Suprapubic skin (tissue), 4 donors: ENCODE results near the gene DBNDD1. TPM values are rescaled to one million over a fixed set of nuclear protein-coding genes. Genes with fewer than 3 reads are reported as not detected.
A peak's percentile ranks its signal among the peaks of the same experiment; 100 is the strongest.

Experiments
- DNase-seq, 2 donors: peaks; one replicate each; pipeline ENCODE4 v3.0.0-alpha.2; 2019; ENCODE audit warnings: low spot score in 2 of 2
- H3K27ac ChIP-seq: fragments of 200-600 bp; sonication (generic); one replicate; pipeline ENCODE4 v1.5.1; 2019
- H3K27me3 ChIP-seq: fragments of 200-600 bp; sonication (generic); one replicate; pipeline ENCODE4 v1.5.1; 2019
- H3K36me3 ChIP-seq: fragments of 200-600 bp; sonication (generic); one replicate; pipeline ENCODE4 v1.5.1; 2019
- H3K4me1 ChIP-seq: fragments of 200-600 bp; sonication (generic); one replicate; pipeline ENCODE4 v1.5.1; 2019
- H3K4me3 ChIP-seq: fragments of 200-600 bp; sonication (generic); one replicate; pipeline ENCODE4 v1.5.1; 2019; ENCODE audit warnings: mild to moderate bottlenecking
- H3K9me3 ChIP-seq: fragments of 200-600 bp; sonication (generic); one replicate; pipeline ENCODE4 v1.5.1; 2019
- EP300 ChIP-seq: sonication (generic); formaldehyde crosslinking; IDR thresholded peaks from one replicate; pipeline ENCODE4 v1.6.1; 2017; ENCODE audit warnings: antibody characterized with exemption
- POLR2A ChIP-seq, 2 donors: fragments of 450-650 bp; IDR thresholded peaks; one replicate each; pipeline ENCODE4 v1.6.1; 2017; ENCODE audit warnings: antibody characterized with exemption in 2 of 2, mild to moderate bottlenecking in 2 of 2, moderate library complexity in 2 of 2
- POLR2AphosphoS5 ChIP-seq, 3 donors: sonication (generic); formaldehyde crosslinking; IDR thresholded peaks; one replicate each; pipeline ENCODE4 v1.6.1; 2017; ENCODE audit warnings: antibody characterized with exemption in 3 of 3
- WGBS: methylation state at CpG from one replicate; pipeline ENCODE4 v1.1.5; 2018; 5-methylcytosine and 5-hydroxymethylcytosine counted together
- total RNA-seq, 4 donors: library from RNA; depleted of rRNA; stranded (reverse); fragments of >200 nt; gene quantifications; one replicate each; pipeline ENCODE4 v1.1.0, GENCODE V29; 2016
- TF ChIP-seq, protein P1 (sequence below), 2 donors: fragments of 200-600 bp in 1 of 2; fragments of 450-650 bp in 1 of 2; sonication (generic) in 1 of 2; IDR thresholded peaks; one replicate each; pipeline ENCODE4 v1.5.1; 2016 to 2019; ENCODE audit warnings: antibody characterized with exemption in 2 of 2, mild to moderate bottlenecking in 1 of 2, moderate library complexity in 1 of 2

DBNDD1 gene
- total RNA-seq, 4 donors from 2014 or later = 1.2 to 7.5 (median 4.5) TPM

DNA sequence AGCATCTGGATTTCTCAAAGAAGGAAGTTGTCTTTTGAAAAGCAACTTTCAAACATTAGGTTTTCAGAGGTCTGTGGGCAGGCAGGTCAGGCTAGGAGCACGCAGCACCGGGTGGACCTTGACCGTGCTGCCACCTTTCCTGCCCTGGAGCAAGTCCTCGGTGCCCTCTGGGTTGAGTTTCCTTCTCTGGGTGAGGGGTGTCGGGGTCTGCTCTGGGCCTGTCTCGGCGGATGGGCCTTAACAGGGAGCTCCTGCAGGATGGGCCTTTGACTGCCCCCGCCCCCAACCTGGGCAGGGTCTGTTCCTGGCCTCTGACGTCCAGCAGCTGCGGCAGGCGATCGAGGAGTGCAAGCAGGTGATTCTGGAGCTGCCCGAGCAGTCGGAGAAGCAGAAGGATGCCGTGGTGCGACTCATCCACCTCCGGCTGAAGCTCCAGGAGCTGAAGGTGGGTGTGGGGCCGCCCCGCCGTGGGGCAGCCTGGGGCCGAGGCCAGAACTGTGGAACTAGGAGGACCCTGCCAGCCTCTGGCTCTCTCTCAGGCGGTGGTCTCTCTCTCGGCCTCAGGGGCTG, 62.0 kb downstream of the DBNDD1 start:
- Histone ChIP-seq H3K27me3 (no peaks in the 10 kb centered on the region), H3K36me3 (peaks cover 57% of the 10 kb centered on the region), H3K9me3 (no peaks in the 10 kb centered on the region), H3K27ac (no peak overlapping the region), H3K4me3 (peak overlapping the region; percentile 22), H3K4me1 (no peaks in the 10 kb centered on the region)
- DNase-seq = no peak
- WGBS = 79% methylated on average over 3 of the region's 23 CpGs
- TF ChIP-seq EP300 = no peak
- TF ChIP-seq POLR2AphosphoS5 (IDR thresholded peaks at IDR 0.05) = no peak
- TF ChIP-seq POLR2A (IDR thresholded peaks at IDR 0.05) = no peak
- TF ChIP-seq, protein P1, sequence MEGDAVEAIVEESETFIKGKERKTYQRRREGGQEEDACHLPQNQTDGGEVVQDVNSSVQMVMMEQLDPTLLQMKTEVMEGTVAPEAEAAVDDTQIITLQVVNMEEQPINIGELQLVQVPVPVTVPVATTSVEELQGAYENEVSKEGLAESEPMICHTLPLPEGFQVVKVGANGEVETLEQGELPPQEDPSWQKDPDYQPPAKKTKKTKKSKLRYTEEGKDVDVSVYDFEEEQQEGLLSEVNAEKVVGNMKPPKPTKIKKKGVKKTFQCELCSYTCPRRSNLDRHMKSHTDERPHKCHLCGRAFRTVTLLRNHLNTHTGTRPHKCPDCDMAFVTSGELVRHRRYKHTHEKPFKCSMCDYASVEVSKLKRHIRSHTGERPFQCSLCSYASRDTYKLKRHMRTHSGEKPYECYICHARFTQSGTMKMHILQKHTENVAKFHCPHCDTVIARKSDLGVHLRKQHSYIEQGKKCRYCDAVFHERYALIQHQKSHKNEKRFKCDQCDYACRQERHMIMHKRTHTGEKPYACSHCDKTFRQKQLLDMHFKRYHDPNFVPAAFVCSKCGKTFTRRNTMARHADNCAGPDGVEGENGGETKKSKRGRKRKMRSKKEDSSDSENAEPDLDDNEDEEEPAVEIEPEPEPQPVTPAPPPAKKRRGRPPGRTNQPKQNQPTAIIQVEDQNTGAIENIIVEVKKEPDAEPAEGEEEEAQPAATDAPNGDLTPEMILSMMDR (IDR thresholded peaks at IDR 0.05) = no peak

DNA sequence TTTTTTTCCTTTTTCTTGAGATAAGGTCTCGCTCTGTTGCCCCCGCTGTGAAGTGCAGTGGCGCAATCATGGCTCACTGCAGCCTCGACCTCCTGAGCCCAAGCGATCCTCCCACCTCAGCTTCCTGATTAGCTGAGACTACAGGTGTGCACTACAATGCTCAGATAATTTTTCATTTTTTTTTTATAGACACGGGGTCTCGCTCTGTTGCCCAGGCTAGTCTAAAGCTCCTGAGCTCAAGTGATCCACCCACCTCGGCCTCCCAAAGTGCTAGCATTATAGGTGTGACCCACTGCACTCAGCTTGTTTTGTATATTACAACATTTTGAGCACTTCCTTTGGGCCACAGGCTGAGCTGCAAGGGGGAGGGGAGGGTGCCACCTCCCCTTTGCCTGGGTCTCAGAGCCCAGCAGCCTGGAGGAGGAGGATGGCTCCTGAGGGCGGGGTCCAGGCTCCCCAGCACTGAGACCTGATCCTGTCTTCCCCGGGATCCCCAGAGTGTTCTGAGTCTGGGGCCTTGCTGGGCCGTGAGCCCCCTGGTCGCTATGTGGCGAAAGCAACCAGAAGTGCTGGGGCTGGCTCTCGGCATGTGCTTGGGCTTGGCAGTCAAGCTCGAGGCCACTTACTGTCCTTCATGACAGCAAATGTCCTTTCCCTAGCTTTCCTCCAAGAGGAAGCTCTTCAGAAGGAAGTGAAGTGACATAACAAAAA, 62.6 kb downstream of the DBNDD1 start:
- Histone ChIP-seq H3K27me3 (no peaks in the 10 kb centered on the region), H3K27ac (no peak overlapping the region), H3K9me3 (no peaks in the 10 kb centered on the region), H3K36me3 (peaks cover 52% of the 10 kb centered on the region), H3K4me3 (peak overlapping the region; percentile 22), H3K4me1 (no peaks in the 10 kb centered on the region)
- 90% methylated on average over 13 of the region's 15 CpGs for WGBS
- no peak for DNase-seq
- TF ChIP-seq, protein P1 (IDR thresholded peaks at IDR 0.05) = no peak
- TF ChIP-seq POLR2A (IDR thresholded peaks at IDR 0.05) (no peak), EP300 (no peak), POLR2AphosphoS5 (IDR thresholded peaks at IDR 0.05) (no peak)

DNA sequence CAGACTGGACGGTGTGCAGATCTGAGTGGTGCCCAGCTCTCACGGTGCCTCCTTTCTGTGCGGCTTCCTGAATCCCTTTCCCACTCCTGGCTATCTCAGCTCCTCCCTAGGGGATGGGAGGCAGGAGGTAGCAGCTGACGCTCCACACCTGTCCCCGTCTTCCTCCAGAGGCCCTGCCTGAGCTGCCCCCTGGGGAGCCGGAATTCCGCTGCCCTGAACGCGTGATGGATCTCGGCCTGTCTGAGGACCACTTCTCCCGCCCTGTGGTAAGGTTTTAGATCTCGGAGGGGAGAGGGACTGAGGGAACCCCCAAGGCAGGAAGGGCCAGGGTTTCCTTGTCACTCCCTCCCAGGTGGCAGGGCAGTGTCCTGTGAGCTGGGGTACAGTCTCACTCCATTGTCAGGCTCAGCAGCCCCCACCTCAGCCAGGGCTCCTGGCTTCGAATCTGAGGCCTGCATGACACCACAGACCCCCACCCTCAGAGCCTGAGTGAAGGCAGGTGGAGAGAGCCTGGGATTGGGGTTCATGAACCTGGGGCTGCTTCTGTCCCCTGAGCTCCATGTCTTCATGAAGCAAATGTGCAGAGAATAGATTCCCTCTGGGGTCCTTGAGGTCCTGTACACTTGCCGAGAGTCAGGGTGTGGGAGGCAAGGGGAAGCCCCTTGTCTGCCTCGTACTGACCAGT, 64.1 kb downstream of the DBNDD1 start:
- WGBS = 92% methylated on average over 14 of the region's 15 CpGs
- no peaks in the 10 kb centered on the region for H3K4me1 ChIP-seq
- no peak for TF ChIP-seq EP300
- TF ChIP-seq, protein P1 (IDR thresholded peaks at IDR 0.05) = no peak
- no peak for TF ChIP-seq POLR2AphosphoS5 (IDR thresholded peaks at IDR 0.05)
- no peak for TF ChIP-seq POLR2A (IDR thresholded peaks at IDR 0.05)
- no peaks in the 10 kb centered on the region for H3K27me3 ChIP-seq
- DNase-seq = no peak
- no peak overlapping the region for H3K27ac ChIP-seq
- no peaks in the 10 kb centered on the region for H3K9me3 ChIP-seq
- H3K36me3 ChIP-seq = peaks cover 40% of the 10 kb centered on the region
- no peak overlapping the region for H3K4me3 ChIP-seq

Other genes starting within 250 kb of the DBNDD1 start
- 10 to 100 TPM in 1 of 4 donors, 1 to 10 TPM in 3; 2.8 to 11.3 (median 8.1) TPM for gene FANCA, start 202.8 kb downstream of the DBNDD1 start, total RNA-seq
- 1 to 10 TPM; 4.5 to 6.6 (median 5.5) TPM for gene SPIRE2, start 191.0 kb downstream of the DBNDD1 start, total RNA-seq
- 100 to 1,000 TPM; 166 to 260 (median 182) TPM for gene TCF25, start 145.9 kb downstream of the DBNDD1 start, total RNA-seq
- 10 to 100 TPM in 2 of 4 donors, 1 to 10 TPM in 2; 3.6 to 29.3 (median 8.9) TPM for gene MC1R, start 100.6 kb downstream of the DBNDD1 start, total RNA-seq
- gene TUBB3, start 96.1 kb downstream of the DBNDD1 start, total RNA-seq = 1 to 10 TPM; 1.2 to 9.2 (median 4.6) TPM
- gene DEF8, start 70.7 kb downstream of the DBNDD1 start, total RNA-seq = 100 to 1,000 TPM in 2 of 4 donors, 10 to 100 TPM in 2; 89.3 to 107 (median 99.7) TPM
- gene PRDM7, start 57.9 kb upstream of the DBNDD1 start, total RNA-seq = not detected